Sigmoid colon (tissue), 4 donors: ENCODE results near the gene FRMD1.

ENCODE experiments used
- CTCF ChIP-seq, 4 experiments: fragments of 450-650 bp in 3 of 4; fragments of 200-600 bp in 1 of 4; IDR thresholded peaks; one replicate each; pipeline ENCODE4 v1.5.1; 2016 to 2019; ENCODE audit warnings: antibody characterized with exemption in 4 of 4, mild to moderate bottlenecking in 3 of 4, moderate library complexity in 2 of 4
- EP300 ChIP-seq, 4 donors: sonication (generic); formaldehyde crosslinking; IDR thresholded peaks; one replicate each; pipeline ENCODE4 v1.6.1; 2017; ENCODE audit warnings: antibody characterized with exemption in 4 of 4
- POLR2A ChIP-seq, 2 donors: fragments of 450-650 bp; IDR thresholded peaks; one replicate each; pipeline ENCODE4 v1.6.1; 2016; ENCODE audit warnings: antibody characterized with exemption in 2 of 2, mild to moderate bottlenecking in 2 of 2, moderate library complexity in 2 of 2
- POLR2AphosphoS5 ChIP-seq, 4 donors: sonication (generic); formaldehyde crosslinking; IDR thresholded peaks; one replicate each; pipeline ENCODE4 v1.6.1; 2017; ENCODE audit warnings: antibody characterized with exemption in 4 of 4

- no peak for TF ChIP-seq POLR2A (IDR thresholded peaks at IDR 0.05)
- no peak for TF ChIP-seq EP300 (IDR thresholded peaks at IDR 0.05)
- no peak for TF ChIP-seq CTCF (IDR thresholded peaks at IDR 0.05)
- TF ChIP-seq POLR2AphosphoS5 (IDR thresholded peaks at IDR 0.05) = no peak
These were observed 19.4 kb upstream of the FRMD1 start for GRCh38 chr6:168098431-168098861.
